Measurements from ENCODE around the gene AHCYL2. TPM values are rescaled to one million over a fixed set of nuclear protein-coding genes. Genes with fewer than 3 reads are reported as not detected.

AHCYL2 gene
- total and polyA plus RNA-seq, 2 of the 8 experiments (the other 6 are each of a cell fraction or from before 2014, with no cell fraction given) = 20.7 to 25.4 TPM

DNA sequence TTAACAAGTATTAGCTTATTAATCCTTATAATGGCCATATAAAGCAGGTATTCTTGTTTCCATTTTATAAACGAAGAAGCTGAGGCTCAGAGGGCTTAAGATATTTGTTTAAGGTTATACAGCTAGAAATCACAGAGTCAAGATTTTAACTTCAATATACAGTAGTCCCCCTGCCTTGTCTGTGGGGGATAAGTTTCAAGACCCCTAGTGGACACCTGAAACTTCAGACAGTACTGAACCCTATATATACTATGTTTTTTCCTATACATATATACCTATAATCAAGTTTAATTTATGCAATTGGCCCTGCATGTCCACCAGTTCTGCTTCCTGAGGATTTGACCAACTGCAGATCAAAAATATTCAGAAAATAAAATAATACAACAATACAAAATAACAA, 165.0 kb downstream of the AHCYL2 start:
- Histone ChIP-seq H3K4me3 (ENCODE audit: extremely low read depth in 1 of 4, insufficient read depth in 2 of 4, low read depth in 3 of 4, low read length in 4 of 4) (no peak overlapping the region), H3K27me3 (replicated peaks in 1 of 4; ENCODE audit: control insufficient read depth in 3 of 4, extremely low read depth in 1 of 4, insufficient read depth in 3 of 4, low read length in 3 of 4) (no peaks in the 10 kb centered on the region), H3K18ac (ENCODE audit: extremely low read depth, low read length) (no peak overlapping the region), H2BK5ac (ENCODE audit: low read depth, low read length) (no peak overlapping the region), H2AK5ac (ENCODE audit: low read depth, low read length) (no peak overlapping the region), H3K4me1 (replicated peaks in 1 of 4; ENCODE audit: control insufficient read depth in 3 of 4, insufficient read depth in 4 of 4, low read length in 3 of 4) (peaks cover 0 to 5% (median 1%) of the 10 kb centered on the region in 4 experiments; a peak in 2 of 7 replicates), H3K79me1 (ENCODE audit: low read depth, low read length) (no peaks in the 10 kb centered on the region), H3K23ac (ENCODE audit: insufficient read length) (no peak overlapping the region), H3K56ac (replicated peaks; ENCODE audit: insufficient read length, low read depth, low read length) (no peak overlapping the region), H3K4me2 (ENCODE audit: insufficient read depth in 1 of 2, low read depth in 2 of 2, low read length in 2 of 2) (no peak overlapping the region), H2BK20ac (ENCODE audit: low read length) (no peak overlapping the region), H4K91ac (replicated peaks; ENCODE audit: insufficient read length, low read length) (no peak overlapping the region), H2BK15ac (ENCODE audit: low read length) (no peak overlapping the region), H4K20me1 (replicated peaks in 1 of 2; ENCODE audit: control insufficient read depth in 1 of 2, insufficient read depth in 2 of 2, low read length in 2 of 2) (no peaks in the 10 kb centered on the region), H2BK120ac (replicated peaks; ENCODE audit: low read depth, low read length) (no peak overlapping the region), H3K36me3 (ENCODE audit: control insufficient read depth in 2 of 4, insufficient read depth in 4 of 4, low read length in 3 of 4) (peaks cover 0 to 9% (median 4%) of the 10 kb centered on the region in 4 experiments; a peak in 5 of 8 replicates), H3K79me2 (ENCODE audit: control insufficient read depth in 1 of 2, insufficient read depth in 2 of 2, low read length in 2 of 2) (no peaks in the 10 kb centered on the region), H4K5ac (ENCODE audit: insufficient read length, low read depth, low read length) (no peak overlapping the region), H2AFZ (ENCODE audit: low read length) (no peak overlapping the region), H3K23me2 (ENCODE audit: low read depth, low read length) (no peaks in the 10 kb centered on the region), H4K8ac (ENCODE audit: extremely low read depth, insufficient read depth, low read length) (no peak overlapping the region), H3K9ac (replicated peaks in 1 of 4; ENCODE audit: extremely low read depth in 1 of 4, low read depth in 3 of 4, low read length in 3 of 4) (no peak overlapping the region), H3K4ac (replicated peaks; ENCODE audit: insufficient read length, low read depth, low read length) (no peak overlapping the region), H3K27ac (ENCODE audit: low read depth, low read length) (no peak overlapping the region), H3K14ac (ENCODE audit: insufficient read length) (no peak overlapping the region), H3K9me3 (ENCODE audit: insufficient read depth in 2 of 2, low read depth in 1 of 2, low read length in 1 of 2) (no peaks in the 10 kb centered on the region), H2BK12ac (ENCODE audit: low read depth, low read length) (no peak overlapping the region)
- WGBS, 2 experiments (ENCODE audit: extremely low coverage in 1 of 2, insufficient coverage in 1 of 2, insufficient read length in 1 of 2, insufficient replicate concordance in 2 of 2, low coverage in 1 of 2, low lambda C conversion rate in 2 of 2, missing lambda C conversion rate in 1 of 2) = 74% methylated on average over 1 of the region's 1 CpG; no CpG with 5 or more reads in 1 of the 2 experiments
- ChIA-PET POLR2A (ENCODE audit: partially characterized antibody) (interaction anchor here (3.6 kb wide), 1 partner anchor 44 kb away, joined by 13 read pairs; the partner anchor contains the start of gene STRIP2), CTCF (ENCODE audit: partially characterized antibody) (interaction anchor here (0.6 to 6.3 kb wide), 18 partner anchors 9 to 590 kb away, joined by 3 to 69 read pairs (median 4); no protein-coding TSS in a partner anchor)
- no peak for DNase-seq (ENCODE audit: low read depth in 1 of 2, low spot score in 2 of 2)
- no peak for FAIRE-seq
- no peak for TF ChIP-seq JUND (IDR thresholded peaks at IDR 0.05; ENCODE audit: low read length)
- no peak for TF ChIP-seq CREB1 (IDR thresholded peaks at IDR 0.05)
- TF ChIP-seq POLR2AphosphoS5 (IDR thresholded peaks at IDR 0.05; ENCODE audit: low read depth, low read length) = no peak
- no peak for TF ChIP-seq SAP30 (IDR thresholded peaks at IDR 0.05; ENCODE audit: insufficient read depth, insufficient replicate concordance, low read length)
- no peak for TF ChIP-seq TEAD4 (IDR thresholded peaks at IDR 0.05; ENCODE audit: low read depth, low read length)
- TF ChIP-seq POLR2A (IDR thresholded peaks at IDR 0.05; ENCODE audit: control extremely low read depth in 1 of 2, low read depth in 2 of 2, low read length in 2 of 2) = no peak
